Spleen (tissue), 11 donors: ENCODE results near the gene MYL12A. TPM values are rescaled to one million over a fixed set of nuclear protein-coding genes. Genes with fewer than 3 reads are reported as not detected.

Source experiments
- DNase-seq: peaks from one replicate; pipeline ENCODE4 v3.0.0-alpha.2; 2020
- H3K27ac ChIP-seq, 8 donors: fragments of 200-600 bp; sonication (generic) in 7 of 8; 1 replicate in 4 of 8; 2 replicates in 4 of 8; pipeline versions ENCODE4 v1.5.0 to v1.8.0; 2016 to 2021; ENCODE audit warnings: inconsistent platforms in 4 of 8, mild to moderate bottlenecking in 4 of 8, moderate library complexity in 1 of 8
- H3K27me3 ChIP-seq, 7 donors: fragments of 200-600 bp; sonication (generic) in 6 of 7; replicated peaks in 1 of 7; 1 replicate in 4 of 7; 2 replicates in 3 of 7; pipeline versions ENCODE4 v1.5.0 to v1.8.0; 2016 to 2021; ENCODE audit warnings: inconsistent platforms in 3 of 7, mild to moderate bottlenecking in 1 of 7
- H3K36me3 ChIP-seq, 6 donors: fragments of 200-600 bp; sonication (generic) in 5 of 6; 1 replicate in 4 of 6; 2 replicates in 2 of 6; pipeline versions ENCODE4 v1.5.0 to v1.8.0; 2016 to 2021; ENCODE audit warnings: inconsistent platforms in 2 of 6
- H3K4me1 ChIP-seq, 6 donors: fragments of 200-600 bp; sonication (generic) in 5 of 6; 1 replicate in 3 of 6; 2 replicates in 3 of 6; pipeline versions ENCODE4 v1.5.0 to v1.8.0; 2016 to 2021; ENCODE audit warnings: inconsistent platforms in 3 of 6
- H3K4me3 ChIP-seq, 8 donors: fragments of 200-600 bp; sonication (generic) in 7 of 8; 1 replicate in 4 of 8; 2 replicates in 4 of 8; pipeline versions ENCODE4 v1.5.0 to v1.8.0; 2016 to 2021; ENCODE audit warnings: inconsistent platforms in 4 of 8, mild to moderate bottlenecking in 4 of 8, moderate library complexity in 2 of 8
- H3K9me3 ChIP-seq, 8 donors: fragments of 200-600 bp; sonication (generic) in 7 of 8; 1 replicate in 4 of 8; 2 replicates in 4 of 8; pipeline versions ENCODE4 v1.5.0 to v1.8.0; 2016 to 2021; ENCODE audit warnings: inconsistent platforms in 4 of 8
- CTCF ChIP-seq, 11 experiments: fragments of 200-600 bp in 7 of 11; fragments of 450-650 bp in 4 of 11; sonication (generic) in 4 of 11; IDR thresholded peaks in 8 of 11; conservative IDR thresholded peaks in 3 of 11; 1 replicate in 7 of 11; 2 replicates in 4 of 11; pipeline versions ENCODE4 v1.4.0 to v1.8.0; 2016 to 2021; ENCODE audit warnings: antibody characterized with exemption in 11 of 11, inconsistent platforms in 4 of 11, mild to moderate bottlenecking in 1 of 11
- POLR2A ChIP-seq, 3 donors: fragments of 450-650 bp; IDR thresholded peaks; one replicate each; pipeline ENCODE4 v1.5.1; 2017; ENCODE audit warnings: antibody characterized with exemption in 3 of 3, mild to moderate bottlenecking in 1 of 3
- POLR2AphosphoS5 ChIP-seq, 3 donors: sonication (generic); formaldehyde crosslinking; IDR thresholded peaks; one replicate each; pipeline ENCODE4 v1.5.1; 2017; ENCODE audit warnings: antibody characterized with exemption in 3 of 3
- WGBS, 5 donors: extraction: QIAGEN DNeasy Blood & Tissue Kit in 3 of 5; methylation state at CpG; one replicate each; pipeline versions ENCODE4 v1.1.5 to v1.1.7; 2013 to 2018; 5-methylcytosine and 5-hydroxymethylcytosine counted together
- intact Hi-C: fragments of 100-400 bp; cut with DNase I; formaldehyde crosslinking; loops from one replicate; pipeline ENCODE4 v1.15.0; 2023; ENCODE audit warnings: low total_unique reads
- polyA plus RNA-seq, 3 donors: library from polyadenylated mRNA; stranded (reverse); fragments of 200-250 nt; gene quantifications; one replicate each; pipeline ENCODE4 v1.2.1, GENCODE V29; 2013
- total RNA-seq, 7 donors: library from RNA; depleted of rRNA in 3 of 7; stranded (reverse); fragments of >200 nt in 3 of 7; fragmentation: NEBNext Ultra II Directional in 4 of 7; extraction: Animal tissue kit (Norgen Biotek cat#: 25700) in 4 of 7; gene quantifications; one replicate each; pipeline versions ENCODE4 v1.1.0 to v1.2.1, GENCODE V29; 2016 to 2021
- donor health status: healthy with polysubstance abuse.
- donor health status: DM: no; HTN: no; CAD: no; lungs with moderate emphysema.
- donor health status: DM: no; HTN: no; CAD: no.
- donor health status: Bipolar disorder and iron deficiency.
- donor health status: healthy.
- donor health status: DM: no; HTN: no; CAD: no.
- donor health status: DM: yes; HTN: yes; CAD: no.

Gene MYL12A
- total and polyA plus RNA-seq, 10 donors: 422 to 675 (median 586) TPM

- WGBS, 5 donors: 84 to 92% (median 89%) methylated on average over 4 of the region's 4 CpGs
- Histone ChIP-seq H3K27ac (peak overlapping the region in 4 of 8 donors; percentile 1 to 54 (median 50)), H3K4me1 (peaks cover 65 to 100% (median 92%) of the 10 kb centered on the region in 6 donors), H3K36me3 (peaks cover 7 to 80% (median 52%) of the 10 kb centered on the region in 6 donors), H3K9me3 (no peaks in the 10 kb centered on the region), H3K4me3 (no peak overlapping the region), H3K27me3 (no peaks in the 10 kb centered on the region)
- DNase-seq: no peak
- intact Hi-C loops: no loop called here
- no peak for TF ChIP-seq POLR2AphosphoS5 (IDR thresholded peaks at IDR 0.05)
- TF ChIP-seq POLR2A (IDR thresholded peaks at IDR 0.05): no peak
- no peak for TF ChIP-seq CTCF (IDR thresholded peaks at IDR 0.05 in 8 of 11, conservative IDR thresholded peaks at IDR 0.05 in 3 of 11)
Observed at GRCh38 chr18:3254725-3255124, 7.1 kb downstream of the MYL12A start.

- Histone ChIP-seq H3K36me3 (peaks cover 7 to 76% (median 50%) of the 10 kb centered on the region in 6 donors), H3K4me1 (peaks cover 61 to 100% (median 92%) of the 10 kb centered on the region in 6 donors), H3K9me3 (no peaks in the 10 kb centered on the region), H3K27ac (peak overlapping the region in 6 of 8 donors; percentile 1 to 54 (median 41)), H3K27me3 (no peaks in the 10 kb centered on the region), H3K4me3 (no peak overlapping the region)
- DNase-seq: no peak
- intact Hi-C loops: no loop called here
- 36 to 54% (median 44%) methylated on average over 5 of the region's 5 CpGs for WGBS, 5 donors
- TF ChIP-seq CTCF (IDR thresholded peaks at IDR 0.05 in 8 of 11, conservative IDR thresholded peaks at IDR 0.05 in 3 of 11): no peak
- TF ChIP-seq POLR2AphosphoS5 (IDR thresholded peaks at IDR 0.05): no peak
- no peak for TF ChIP-seq POLR2A (IDR thresholded peaks at IDR 0.05)
Observed at GRCh38 chr18:3255611-3256165, 8.1 kb downstream of the MYL12A start.

- Histone ChIP-seq H3K36me3 (peaks cover 7 to 76% (median 50%) of the 10 kb centered on the region in 6 donors), H3K27ac (peak overlapping the region in 6 of 8 donors; percentile 11 to 54 (median 50)), H3K4me1 (peaks cover 56 to 94% (median 85%) of the 10 kb centered on the region in 6 donors), H3K27me3 (no peaks in the 10 kb centered on the region), H3K4me3 (no peak overlapping the region), H3K9me3 (no peaks in the 10 kb centered on the region)
- DNase-seq: no peak
- 58 to 78% (median 68%) methylated on average over 5 of the region's 5 CpGs for WGBS, 5 donors
- intact Hi-C loops: no loop called here
- no peak for TF ChIP-seq CTCF (IDR thresholded peaks at IDR 0.05 in 8 of 11, conservative IDR thresholded peaks at IDR 0.05 in 3 of 11)
- peak in 1 of 3 donors; percentile 26 for TF ChIP-seq POLR2AphosphoS5 (IDR thresholded peaks at IDR 0.05)
- no peak for TF ChIP-seq POLR2A (IDR thresholded peaks at IDR 0.05)
Observed at GRCh38 chr18:3256693-3257626, 9.4 kb downstream of the MYL12A start.
